ENCODE data around the gene PWWP2B. TPM values are rescaled to one million over a fixed set of nuclear protein-coding genes. Genes with fewer than 3 reads are reported as not detected.
A peak's percentile ranks its signal among the peaks of the same experiment; 100 is the strongest.

PWWP2B gene
- total RNA-seq, 1 experiment from 2014 or later: 12.2 TPM

GRCh38 chr10:132418527-132419416, 21.8 kb downstream of the PWWP2B start:
- TF ChIP-seq, protein P1, sequence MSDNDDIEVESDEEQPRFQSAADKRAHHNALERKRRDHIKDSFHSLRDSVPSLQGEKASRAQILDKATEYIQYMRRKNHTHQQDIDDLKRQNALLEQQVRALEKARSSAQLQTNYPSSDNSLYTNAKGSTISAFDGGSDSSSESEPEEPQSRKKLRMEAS (CRISPR knock-in tag; IDR thresholded peaks at IDR 0.05): peak; percentile 37; the same call in 1 of the 2 replicates
- TF ChIP-seq SP1 (CRISPR knock-in tag; conservative IDR thresholded peaks at IDR 0.05): 0 out of 2 replicates have a peak, but pooled peaks have one; percentile 42
- TF ChIP-seq RORB (CRISPR knock-in tag; IDR thresholded peaks at IDR 0.05): no peak
- peak; percentile 62; the same call in 1 of the 2 replicates for TF ChIP-seq FOXP1 (CRISPR knock-in tag; IDR thresholded peaks at IDR 0.05; ENCODE audit: borderline replicate concordance)
- peak; percentile 36; the same call in 1 of the 2 replicates for TF ChIP-seq USF1 (CRISPR knock-in tag; IDR thresholded peaks at IDR 0.05)
- peak; percentile 95 for TF ChIP-seq ZNF423 (CRISPR knock-in tag; IDR thresholded peaks at IDR 0.05)
- TF ChIP-seq ZBTB21 (CRISPR knock-in tag; IDR thresholded peaks at IDR 0.05; ENCODE audit: borderline replicate concordance): peak; percentile 40; the same call in 1 of the 2 replicates
- TF ChIP-seq ZNF317 (CRISPR knock-in tag; IDR thresholded peaks at IDR 0.05; ENCODE audit: borderline replicate concordance, low read depth): no peak
- TF ChIP-seq, protein P2, sequence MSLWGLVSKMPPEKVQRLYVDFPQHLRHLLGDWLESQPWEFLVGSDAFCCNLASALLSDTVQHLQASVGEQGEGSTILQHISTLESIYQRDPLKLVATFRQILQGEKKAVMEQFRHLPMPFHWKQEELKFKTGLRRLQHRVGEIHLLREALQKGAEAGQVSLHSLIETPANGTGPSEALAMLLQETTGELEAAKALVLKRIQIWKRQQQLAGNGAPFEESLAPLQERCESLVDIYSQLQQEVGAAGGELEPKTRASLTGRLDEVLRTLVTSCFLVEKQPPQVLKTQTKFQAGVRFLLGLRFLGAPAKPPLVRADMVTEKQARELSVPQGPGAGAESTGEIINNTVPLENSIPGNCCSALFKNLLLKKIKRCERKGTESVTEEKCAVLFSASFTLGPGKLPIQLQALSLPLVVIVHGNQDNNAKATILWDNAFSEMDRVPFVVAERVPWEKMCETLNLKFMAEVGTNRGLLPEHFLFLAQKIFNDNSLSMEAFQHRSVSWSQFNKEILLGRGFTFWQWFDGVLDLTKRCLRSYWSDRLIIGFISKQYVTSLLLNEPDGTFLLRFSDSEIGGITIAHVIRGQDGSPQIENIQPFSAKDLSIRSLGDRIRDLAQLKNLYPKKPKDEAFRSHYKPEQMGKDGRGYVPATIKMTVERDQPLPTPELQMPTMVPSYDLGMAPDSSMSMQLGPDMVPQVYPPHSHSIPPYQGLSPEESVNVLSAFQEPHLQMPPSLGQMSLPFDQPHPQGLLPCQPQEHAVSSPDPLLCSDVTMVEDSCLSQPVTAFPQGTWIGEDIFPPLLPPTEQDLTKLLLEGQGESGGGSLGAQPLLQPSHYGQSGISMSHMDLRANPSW (CRISPR knock-in tag; conservative IDR thresholded peaks at IDR 0.05; ENCODE audit: low read depth): no peak
- ATAC-seq (peak; percentile 85), DNase-seq (ENCODE audit: low spot score) (peak; percentile 83)
- peaks cover 6% of the 10 kb centered on the region; the same call in 1 of the 2 replicates for H3K36me3 Mint-ChIP-seq
- no peaks in the 10 kb centered on the region for H3K27me3 Mint-ChIP-seq (ENCODE audit: low read depth)
- peaks cover 27% of the 10 kb centered on the region for H3K4me1 Mint-ChIP-seq
- peak overlapping the region; percentile 87 for H3K27ac Mint-ChIP-seq
- H3K4me3 Mint-ChIP-seq: peak overlapping the region; percentile 36
- ChIA-PET CTCF (interaction anchor here (0.8 to 6.6 kb wide), 11 partner anchors 9 to 189 kb away, joined by 3 to 63 read pairs (median 4); no protein-coding TSS in a partner anchor), POLR2A (interaction anchor here (0.9 to 1.8 kb wide), 6 partner anchors 10 to 37 kb away, joined by 3 to 9 read pairs (median 4); partner anchors contain the start of gene PWWP2B)
- no peaks in the 10 kb centered on the region for H3K9me3 Mint-ChIP-seq

- POLR2A ChIA-PET: interaction anchor here (0.9 to 1.1 kb wide), 3 partner anchors 25 to 36 kb away, joined by 3 to 6 read pairs (median 5); no protein-coding TSS in a partner anchor
- no peaks in the 10 kb centered on the region for H3K9me3 Mint-ChIP-seq
Observed at GRCh38 chr10:132419538-132420468, 22.8 kb downstream of the PWWP2B start.

More at GRCh38 chr10:132419538-132420468, 22.8 kb downstream of the PWWP2B start:
- CTCF ChIA-PET: interaction anchor here (1.0 to 6.6 kb wide), 7 partner anchors 10 to 59 kb away, joined by 4 to 63 read pairs (median 7); partner anchors contain the start of gene PWWP2B
- TF ChIP-seq, protein P1 (CRISPR knock-in tag; IDR thresholded peaks at IDR 0.05): no peak
- TF ChIP-seq, protein P3, sequence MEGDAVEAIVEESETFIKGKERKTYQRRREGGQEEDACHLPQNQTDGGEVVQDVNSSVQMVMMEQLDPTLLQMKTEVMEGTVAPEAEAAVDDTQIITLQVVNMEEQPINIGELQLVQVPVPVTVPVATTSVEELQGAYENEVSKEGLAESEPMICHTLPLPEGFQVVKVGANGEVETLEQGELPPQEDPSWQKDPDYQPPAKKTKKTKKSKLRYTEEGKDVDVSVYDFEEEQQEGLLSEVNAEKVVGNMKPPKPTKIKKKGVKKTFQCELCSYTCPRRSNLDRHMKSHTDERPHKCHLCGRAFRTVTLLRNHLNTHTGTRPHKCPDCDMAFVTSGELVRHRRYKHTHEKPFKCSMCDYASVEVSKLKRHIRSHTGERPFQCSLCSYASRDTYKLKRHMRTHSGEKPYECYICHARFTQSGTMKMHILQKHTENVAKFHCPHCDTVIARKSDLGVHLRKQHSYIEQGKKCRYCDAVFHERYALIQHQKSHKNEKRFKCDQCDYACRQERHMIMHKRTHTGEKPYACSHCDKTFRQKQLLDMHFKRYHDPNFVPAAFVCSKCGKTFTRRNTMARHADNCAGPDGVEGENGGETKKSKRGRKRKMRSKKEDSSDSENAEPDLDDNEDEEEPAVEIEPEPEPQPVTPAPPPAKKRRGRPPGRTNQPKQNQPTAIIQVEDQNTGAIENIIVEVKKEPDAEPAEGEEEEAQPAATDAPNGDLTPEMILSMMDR (IDR thresholded peaks at IDR 0.05): no peak
- TF ChIP-seq MYBL2 (CRISPR knock-in tag; IDR thresholded peaks at IDR 0.05) (no peak), SMAD4 (CRISPR knock-in tag; IDR thresholded peaks at IDR 0.05) (no peak), HMGA2 (CRISPR knock-in tag; IDR thresholded peaks at IDR 0.05) (no peak), PRRX2 (CRISPR knock-in tag; IDR thresholded peaks at IDR 0.05) (no peak), TCF7 (CRISPR knock-in tag; IDR thresholded peaks at IDR 0.05; ENCODE audit: low read depth) (no peak)
- TF ChIP-seq, protein P4, sequence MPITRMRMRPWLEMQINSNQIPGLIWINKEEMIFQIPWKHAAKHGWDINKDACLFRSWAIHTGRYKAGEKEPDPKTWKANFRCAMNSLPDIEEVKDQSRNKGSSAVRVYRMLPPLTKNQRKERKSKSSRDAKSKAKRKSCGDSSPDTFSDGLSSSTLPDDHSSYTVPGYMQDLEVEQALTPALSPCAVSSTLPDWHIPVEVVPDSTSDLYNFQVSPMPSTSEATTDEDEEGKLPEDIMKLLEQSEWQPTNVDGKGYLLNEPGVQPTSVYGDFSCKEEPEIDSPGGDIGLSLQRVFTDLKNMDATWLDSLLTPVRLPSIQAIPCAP (CRISPR knock-in tag; IDR thresholded peaks at IDR 0.05): no peak
- DNase-seq (ENCODE audit: low spot score) (no peak), ATAC-seq (peak; percentile 5; the same call in 1 of the 2 replicates)
- 0 out of 2 replicates have a peak overlapping the region, but pooled peaks have one; percentile 65 for H3K27ac Mint-ChIP-seq
- H3K4me3 Mint-ChIP-seq: no peak overlapping the region
- H3K27me3 Mint-ChIP-seq (ENCODE audit: low read depth): no peaks in the 10 kb centered on the region
- H3K36me3 Mint-ChIP-seq: peaks cover 6% of the 10 kb centered on the region; the same call in 1 of the 2 replicates
- H3K4me1 Mint-ChIP-seq: peaks cover 23% of the 10 kb centered on the region

All from WTC11 (cell line).